ENCODE results near the gene DPEP2. TPM values are rescaled to one million over a fixed set of nuclear protein-coding genes. Genes with fewer than 3 reads are reported as not detected.

The DPEP2 gene
- polyA plus RNA-seq = not detected in 2 replicates

GRCh38 chr16:67998779-67999688 is at the start of gene DPEP2:
Gene DPEP2, minus strand, starts transcription at chr16:67999484. Its CDS starts 6,272 bp downstream, at chr16:67993212.

GRCh38 chr16:68022728-68023537 is 23.6 kb upstream of the DPEP2 start, which contains the start of the genes DDX28 and DUS2:
Gene DDX28, minus strand, starts transcription at chr16:68023232. Its CDS starts 30 bp downstream, at chr16:68023202.
Gene DUS2, plus strand, starts transcription at chr16:68023284. Its CDS starts 14,740 bp downstream, at chr16:68038024.

GRCh38 chr16:68015681-68016080 is 16.4 kb upstream of the DPEP2 start, which contains the start of gene DPEP2NB:
Gene DPEP2NB, minus strand, starts transcription at chr16:68015911. Its CDS starts 141 bp downstream, at chr16:68015770.

GRCh38 chr16:67979955-67980678 is 19.2 kb downstream of the DPEP2 start, which contains the start of gene DPEP3:
Gene DPEP3, minus strand, starts transcription at chr16:67980499. Its CDS starts 119 bp downstream, at chr16:67980380.

GRCh38 chr16:67968400-67969253 is 30.7 kb downstream of the DPEP2 start, which contains the start of gene SLC12A4:
Gene SLC12A4, minus strand, starts transcription at chr16:67968637. Its CDS starts 84 bp downstream, at chr16:67968553.

GRCh38 chr16:67943619-67944504 is 55.4 kb downstream of the DPEP2 start, which contains the start of gene LCAT:
Gene LCAT, minus strand, starts transcription at chr16:67944120. Its CDS starts 19 bp downstream, at chr16:67944101.

Other genes with a start within 250 kb of the DPEP2 start
- 0.11 and 1.0 TPM in 2 replicates for gene RANBP10, start 192.9 kb downstream of the DPEP2 start, polyA plus RNA-seq
- gene TSNAXIP1, start 192.6 kb downstream of the DPEP2 start, polyA plus RNA-seq = 0.35 and 1.4 TPM in 2 replicates
- 5.9 and 6.4 TPM in 2 replicates for gene THAP11, start 157.2 kb downstream of the DPEP2 start, polyA plus RNA-seq
- gene NUTF2, start 152.6 kb downstream of the DPEP2 start, polyA plus RNA-seq = 50.0 and 82.7 TPM in 2 replicates
- 2.1 and 9.9 TPM in 2 replicates for gene CENPT, start 151.8 kb downstream of the DPEP2 start, polyA plus RNA-seq
- gene EDC4, start 126.4 kb downstream of the DPEP2 start, polyA plus RNA-seq = 7.0 and 11.9 TPM in 2 replicates
- gene NRN1L, start 114.6 kb downstream of the DPEP2 start, polyA plus RNA-seq = 3.1 TPM in 1 of 2 replicates, not detected in the other
- 0.59 TPM in 1 of 2 replicates, not detected in the other for gene PSKH1, start 106.2 kb downstream of the DPEP2 start, polyA plus RNA-seq
- 1.9 TPM in 1 of 2 replicates, not detected in the other for gene CTRL, start 67.6 kb downstream of the DPEP2 start, polyA plus RNA-seq
- 39.2 and 49.7 TPM in 2 replicates for gene PSMB10, start 62.6 kb downstream of the DPEP2 start, polyA plus RNA-seq
- gene LCAT, start 55.4 kb downstream of the DPEP2 start, polyA plus RNA-seq = 42.9 and 103 TPM in 2 replicates
- 1.1 and 1.5 TPM in 2 replicates for gene SLC12A4, start 30.8 kb downstream of the DPEP2 start, polyA plus RNA-seq
- gene DPEP3, start 19.0 kb downstream of the DPEP2 start, polyA plus RNA-seq = not detected in 2 replicates
- not detected in 2 replicates for gene DPEP2NB, start 16.4 kb upstream of the DPEP2 start, polyA plus RNA-seq
- gene DDX28, start 23.7 kb upstream of the DPEP2 start, polyA plus RNA-seq = 2.8 and 3.8 TPM in 2 replicates
- 1.6 and 10.4 TPM in 2 replicates for gene DUS2, start 23.8 kb upstream of the DPEP2 start, polyA plus RNA-seq
- 0.70 and 3.3 TPM in 2 replicates for gene NFATC3, start 85.9 kb upstream of the DPEP2 start, polyA plus RNA-seq
- not detected in 2 replicates for gene ESRP2, start 236.6 kb upstream of the DPEP2 start, polyA plus RNA-seq
- gene PLA2G15, start 245.9 kb upstream of the DPEP2 start, polyA plus RNA-seq = 7.2 and 16.6 TPM in 2 replicates